CD4-positive, alpha-beta memory T cell (primary cell): ENCODE results near the gene SEPTIN2. TPM values are rescaled to one million over a fixed set of nuclear protein-coding genes. Genes with fewer than 3 reads are reported as not detected.
A peak's percentile ranks its signal among the peaks of the same experiment; 100 is the strongest.

Source experiments
- CTCF ChIA-PET: fragments of 350-600 bp; sonication (Branson Sonifier 250); formaldehyde crosslinking; loops from one replicate; lab custom pipeline; 2021; ENCODE audit warnings: inconsistent platforms; ENCODE audit not compliant: partially characterized antibody; lab: Charles Lee
- POLR2A ChIA-PET: fragments of 350-600 bp; sonication (Branson Sonifier 250); formaldehyde crosslinking; loops from one replicate; lab custom pipeline; 2021; ENCODE audit not compliant: partially characterized antibody; lab: Charles Lee
- DNase-seq, 5 donors: peaks; one replicate each; pipeline versions ENCODE4 v3.0.0 to v3.0.0-alpha.2; 2020 to 2022; ENCODE audit warnings: mixed read lengths in 1 of 5
- H3K27ac ChIP-seq: one replicate; pipeline ENCODE4 v1.7.0; 2013; ENCODE audit warnings: low read depth, low read length
- H3K27me3 ChIP-seq: 2 replicates; pipeline ENCODE4 v1.7.0; 2013; ENCODE audit warnings: mild to moderate bottlenecking, low read length, moderate library complexity; ENCODE audit not compliant: insufficient read depth
- H3K36me3 ChIP-seq: 2 replicates; pipeline ENCODE4 v1.7.0; 2013; ENCODE audit warnings: mild to moderate bottlenecking, low read length, moderate library complexity; ENCODE audit not compliant: insufficient read depth
- H3K4me1 ChIP-seq: 2 replicates; pipeline ENCODE4 v1.7.0; 2013; ENCODE audit warnings: mild to moderate bottlenecking, low read length, moderate library complexity; ENCODE audit not compliant: insufficient read depth
- H3K4me3 ChIP-seq, 2 donors: one replicate each; pipeline ENCODE4 v1.7.0; 2013; ENCODE audit warnings: low read length in 2 of 2, mild to moderate bottlenecking in 1 of 2
- H3K9me3 ChIP-seq, 2 donors: one replicate each; pipeline ENCODE4 v1.7.0; 2013; ENCODE audit warnings: low read length in 2 of 2, control low read depth in 1 of 2; ENCODE audit not compliant: control insufficient read depth in 1 of 2
- H3K27ac Mint-ChIP-seq, 7 donors: one replicate each; pipeline ENCODE4 v1.8.0; 2020 to 2021; ENCODE audit warnings: mixed read lengths in 7 of 7, mild to moderate bottlenecking in 6 of 7, inconsistent platforms in 3 of 7, moderate library complexity in 3 of 7
- H3K27me3 Mint-ChIP-seq, 2 donors: one replicate each; pipeline ENCODE4 v1.8.0; 2020 to 2021; ENCODE audit warnings: mixed read lengths in 2 of 2
- H3K36me3 Mint-ChIP-seq, 2 donors: one replicate each; pipeline ENCODE4 v1.8.0; 2020 to 2021; ENCODE audit warnings: mixed read lengths in 2 of 2, inconsistent platforms in 1 of 2, mild to moderate bottlenecking in 1 of 2
- H3K4me1 Mint-ChIP-seq, 4 donors: one replicate each; pipeline ENCODE4 v1.8.0; 2020 to 2021; ENCODE audit warnings: mixed read lengths in 4 of 4, mild to moderate bottlenecking in 1 of 4
- H3K4me3 Mint-ChIP-seq, 8 donors: one replicate each; pipeline ENCODE4 v1.8.0; 2020 to 2021; ENCODE audit warnings: mixed read lengths in 8 of 8, mild to moderate bottlenecking in 7 of 8, moderate library complexity in 6 of 8, inconsistent platforms in 3 of 8
- H3K9me3 Mint-ChIP-seq, 8 donors: one replicate each; pipeline ENCODE4 v1.8.0; 2020 to 2021; ENCODE audit warnings: mixed read lengths in 8 of 8, mild to moderate bottlenecking in 5 of 8, inconsistent platforms in 3 of 8, moderate library complexity in 1 of 8
- intact Hi-C: fragments of 100-400 bp; cut with micrococcal nuclease; formaldehyde crosslinking; loops from one replicate; pipeline ENCODE4 v1.15.1; 2023
- polyA plus RNA-seq, 2 donors: library from polyadenylated mRNA; unstranded; fragments of 300-500 nt; fragmentation: Illumina TruSeq; gene quantifications; one replicate each; pipeline ENCODE4 v1.2.3, GENCODE V29; 2021
- total RNA-seq, 2 experiments: library from RNA; stranded (reverse); gene quantifications; one replicate each; pipeline ENCODE4 v1.2.3, GENCODE V29; 2021

SEPTIN2 gene
- total and polyA plus RNA-seq, 4 experiments from 2014 or later: 187 to 362 (median 290) TPM

GRCh38 chr2:241270531-241270930 is 45.2 kb upstream of the SEPTIN2 start:
- H3K27ac ChIP-seq: no peak overlapping the region
- H3K27me3 ChIP-seq: no peaks in the 10 kb centered on the region
- ChIA-PET CTCF (no interaction called here), POLR2A (interaction anchor here (2.6 kb wide), 1 partner anchor 44 kb away, joined by 12 read pairs; the partner anchor contains the start of genes HDLBP and SEPTIN2)
- DNase-seq: no peak
- intact Hi-C loops: loop anchor here (5.0 kb wide), 1 partner anchor 237 kb away; the partner anchor contains the start of gene STK25
- H3K4me1 ChIP-seq: peaks cover 22% of the 10 kb centered on the region
- Mint-ChIP-seq H3K9me3 (peaks cover 0 to 6% (median 2%) of the 10 kb centered on the region in 8 donors), H3K4me3 (peak overlapping the region in 7 of 8 donors; percentile 92 to 97 (median 94)), H3K4me1 (peaks cover 26 to 47% (median 38%) of the 10 kb centered on the region in 4 donors), H3K27ac (peak overlapping the region in 6 of 7 donors; percentile 18 to 96 (median 86)), H3K36me3 (peaks cover 18 to 37% of the 10 kb centered on the region in 2 donors), H3K27me3 (no peaks in the 10 kb centered on the region)
- H3K4me3 ChIP-seq: no peak overlapping the region
- H3K9me3 ChIP-seq: no peaks in the 10 kb centered on the region
- peaks cover 11% of the 10 kb centered on the region for H3K36me3 ChIP-seq

- Histone ChIP-seq H3K4me3 (peak overlapping the region in 1 of 2 donors; percentile 63), H3K36me3 (peaks cover 3% of the 10 kb centered on the region), H3K27ac (peak overlapping the region; percentile 58), H3K4me1 (peaks cover 22% of the 10 kb centered on the region), H3K9me3 (no peaks in the 10 kb centered on the region), H3K27me3 (no peaks in the 10 kb centered on the region)
- peaks cover 26 to 47% (median 38%) of the 10 kb centered on the region in 4 donors for H3K4me1 Mint-ChIP-seq
- peaks cover 0 to 9% (median 4%) of the 10 kb centered on the region in 8 donors for H3K9me3 Mint-ChIP-seq
- H3K27me3 Mint-ChIP-seq: no peaks in the 10 kb centered on the region
- DNase-seq: peak; percentile 44 to 72 (median 50)
- POLR2A ChIA-PET: interaction anchor here (1.3 to 2.6 kb wide), 2 partner anchors 43 to 45 kb away, joined by 3 to 12 read pairs; partner anchors contain the start of genes HDLBP and SEPTIN2
- H3K27ac Mint-ChIP-seq: peak overlapping the region; percentile 39 to 97 (median 93)
- peak overlapping the region; percentile 92 to 97 (median 94) for H3K4me3 Mint-ChIP-seq
- intact Hi-C loops: loop anchor here (1.0 to 5.0 kb wide), 2 partner anchors 43 to 235 kb away; partner anchors contain the start of genes HDLBP, SEPTIN2 and STK25
- H3K36me3 Mint-ChIP-seq: peaks cover 22 to 31% of the 10 kb centered on the region in 2 donors
- CTCF ChIA-PET: no interaction called here
These were observed 43.9 kb upstream of the SEPTIN2 start for GRCh38 chr2:241271706-241272302.

- Mint-ChIP-seq H3K4me3 (peak overlapping the region; percentile 77 to 87 (median 82)), H3K9me3 (peaks cover 0 to 9% (median 4%) of the 10 kb centered on the region in 8 donors), H3K27ac (peak overlapping the region in 6 of 7 donors; percentile 44 to 91 (median 74)), H3K36me3 (peaks cover 21 to 24% of the 10 kb centered on the region in 2 donors), H3K4me1 (peaks cover 23 to 50% (median 39%) of the 10 kb centered on the region in 4 donors), H3K27me3 (no peaks in the 10 kb centered on the region)
- DNase-seq: peak; percentile 34 to 59 (median 37)
- Histone ChIP-seq H3K27ac (peak overlapping the region; percentile 58), H3K4me1 (peaks cover 22% of the 10 kb centered on the region), H3K27me3 (no peaks in the 10 kb centered on the region), H3K36me3 (peaks cover 3% of the 10 kb centered on the region), H3K9me3 (no peaks in the 10 kb centered on the region), H3K4me3 (peak overlapping the region; percentile 28 to 63)
- ChIA-PET POLR2A (interaction anchor here (1.3 to 2.6 kb wide), 2 partner anchors 42 to 44 kb away, joined by 3 to 12 read pairs; partner anchors contain the start of genes HDLBP and SEPTIN2), CTCF (no interaction called here)
- intact Hi-C loops: loop anchor here (1.0 to 5.0 kb wide), 2 partner anchors 43 to 235 kb away; partner anchors contain the start of genes HDLBP, SEPTIN2 and STK25
These were observed 43.2 kb upstream of the SEPTIN2 start for GRCh38 chr2:241272303-241273209.

GRCh38 chr2:241273210-241274020 is 42.3 kb upstream of the SEPTIN2 start:
- peaks cover 25 to 57% (median 35%) of the 10 kb centered on the region in 4 donors for H3K4me1 Mint-ChIP-seq
- peak overlapping the region; percentile 77 to 87 (median 82) for H3K4me3 Mint-ChIP-seq
- H3K36me3 Mint-ChIP-seq: peaks cover 14 to 17% of the 10 kb centered on the region in 2 donors
- H3K27me3 Mint-ChIP-seq: no peaks in the 10 kb centered on the region
- peak overlapping the region; percentile 46 for H3K27ac ChIP-seq
- peaks cover 3% of the 10 kb centered on the region for H3K36me3 ChIP-seq
- H3K27ac Mint-ChIP-seq: peak overlapping the region in 6 of 7 donors; percentile 19 to 88 (median 68)
- intact Hi-C loops: loop anchor here (5.0 kb wide), 1 partner anchor 234 kb away; the partner anchor contains the start of gene STK25
- ChIA-PET POLR2A (no interaction called here), CTCF (no interaction called here)
- peaks cover 22% of the 10 kb centered on the region for H3K4me1 ChIP-seq
- no peaks in the 10 kb centered on the region for H3K9me3 ChIP-seq
- peaks cover 0 to 9% (median 4%) of the 10 kb centered on the region in 8 donors for H3K9me3 Mint-ChIP-seq
- peak overlapping the region; percentile 28 to 49 for H3K4me3 ChIP-seq
- DNase-seq: peak in 1 of 5 donors; percentile 9
- no peaks in the 10 kb centered on the region for H3K27me3 ChIP-seq

- H3K4me3 Mint-ChIP-seq: peak overlapping the region; percentile 4 to 85 (median 28)
- peak overlapping the region in 4 of 7 donors; percentile 17 to 82 (median 53) for H3K27ac Mint-ChIP-seq
- Histone ChIP-seq H3K9me3 (no peaks in the 10 kb centered on the region), H3K4me1 (peaks cover 22% of the 10 kb centered on the region), H3K36me3 (no peaks in the 10 kb centered on the region), H3K27ac (no peak overlapping the region), H3K27me3 (no peaks in the 10 kb centered on the region), H3K4me3 (no peak overlapping the region)
- H3K9me3 Mint-ChIP-seq: peaks cover 0 to 9% (median 4%) of the 10 kb centered on the region in 8 donors
- H3K36me3 Mint-ChIP-seq: peaks cover 12 to 14% of the 10 kb centered on the region in 2 donors
- H3K27me3 Mint-ChIP-seq: no peaks in the 10 kb centered on the region
- POLR2A ChIA-PET: no interaction called here
- peaks cover 22 to 53% (median 35%) of the 10 kb centered on the region in 4 donors for H3K4me1 Mint-ChIP-seq
- intact Hi-C loops: loop anchor here (5.0 kb wide), 1 partner anchor 233 kb away; the partner anchor contains the start of gene STK25
- CTCF ChIA-PET: no interaction called here
- DNase-seq: peak in 1 of 5 donors; percentile 6
These were observed 41.6 kb upstream of the SEPTIN2 start for GRCh38 chr2:241274127-241274526.

GRCh38 chr2:241275504-241275903 is 40.2 kb upstream of the SEPTIN2 start:
- Mint-ChIP-seq H3K27ac (peak overlapping the region in 2 of 7 donors; percentile 10 to 56), H3K4me3 (no peak overlapping the region), H3K27me3 (no peaks in the 10 kb centered on the region), H3K9me3 (peaks cover 0 to 9% (median 4%) of the 10 kb centered on the region in 8 donors), H3K4me1 (peaks cover 21 to 43% (median 30%) of the 10 kb centered on the region in 4 donors), H3K36me3 (peaks cover 10 to 14% of the 10 kb centered on the region in 2 donors)
- H3K4me1 ChIP-seq: peaks cover 20% of the 10 kb centered on the region
- ChIA-PET CTCF (interaction anchor here (0.5 kb wide), 1 partner anchor 197 kb away, joined by 3 read pairs; no protein-coding TSS in a partner anchor), POLR2A (interaction anchor here (0.9 to 1.2 kb wide), 2 partner anchors 16 to 40 kb away, joined by 3 read pairs; partner anchors contain the start of gene HDLBP)
- no peak overlapping the region for H3K4me3 ChIP-seq
- intact Hi-C loops: no loop called here
- H3K27me3 ChIP-seq: no peaks in the 10 kb centered on the region
- no peak overlapping the region for H3K27ac ChIP-seq
- H3K36me3 ChIP-seq: no peaks in the 10 kb centered on the region
- H3K9me3 ChIP-seq: no peaks in the 10 kb centered on the region
- DNase-seq: no peak
